ENCODE results near the gene PCBP3. TPM values are rescaled to one million over a fixed set of nuclear protein-coding genes. Genes with fewer than 3 reads are reported as not detected.

PCBP3 gene
- total RNA-seq, 1 donor from 2014 or later = 3.8 TPM

- peak; percentile 51 for DNase-seq
- H3K4me3 ChIP-seq = no peak overlapping the region
- H3K27ac ChIP-seq = peak overlapping the region; percentile 17
- no peaks in the 10 kb centered on the region for H3K27me3 ChIP-seq
- intact Hi-C loops (cut with DNase I) = no loop called here
- H3K4me1 ChIP-seq = no peaks in the 10 kb centered on the region
- TF ChIP-seq, protein P1, sequence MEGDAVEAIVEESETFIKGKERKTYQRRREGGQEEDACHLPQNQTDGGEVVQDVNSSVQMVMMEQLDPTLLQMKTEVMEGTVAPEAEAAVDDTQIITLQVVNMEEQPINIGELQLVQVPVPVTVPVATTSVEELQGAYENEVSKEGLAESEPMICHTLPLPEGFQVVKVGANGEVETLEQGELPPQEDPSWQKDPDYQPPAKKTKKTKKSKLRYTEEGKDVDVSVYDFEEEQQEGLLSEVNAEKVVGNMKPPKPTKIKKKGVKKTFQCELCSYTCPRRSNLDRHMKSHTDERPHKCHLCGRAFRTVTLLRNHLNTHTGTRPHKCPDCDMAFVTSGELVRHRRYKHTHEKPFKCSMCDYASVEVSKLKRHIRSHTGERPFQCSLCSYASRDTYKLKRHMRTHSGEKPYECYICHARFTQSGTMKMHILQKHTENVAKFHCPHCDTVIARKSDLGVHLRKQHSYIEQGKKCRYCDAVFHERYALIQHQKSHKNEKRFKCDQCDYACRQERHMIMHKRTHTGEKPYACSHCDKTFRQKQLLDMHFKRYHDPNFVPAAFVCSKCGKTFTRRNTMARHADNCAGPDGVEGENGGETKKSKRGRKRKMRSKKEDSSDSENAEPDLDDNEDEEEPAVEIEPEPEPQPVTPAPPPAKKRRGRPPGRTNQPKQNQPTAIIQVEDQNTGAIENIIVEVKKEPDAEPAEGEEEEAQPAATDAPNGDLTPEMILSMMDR (IDR thresholded peaks at IDR 0.05) = no peak
- no peak for ATAC-seq
- no peaks in the 10 kb centered on the region for H3K9me3 ChIP-seq
- peaks cover 10% of the 10 kb centered on the region for H3K36me3 ChIP-seq
These were observed 348.2 kb downstream of the PCBP3 start for GRCh38 chr21:45991606-45992300.

Other genes starting within 250 kb of the PCBP3 start
- 60.4 TPM for gene COL18A1, start 238.6 kb upstream of the PCBP3 start, total RNA-seq
- 39.3 TPM for gene SLC19A1, start 101.3 kb upstream of the PCBP3 start, total RNA-seq